Mucosa of stomach (tissue), 1 donor: Measurements from ENCODE around the gene NR2F1-AS1.
"Not testable (repeated sequence)": the region's sequence is repeated elsewhere in the genome, so short reads cannot be mapped to it uniquely, and the experiment has no call there.

Experiments
- H3K27me3 ChIP-seq: one replicate; pipeline ENCODE4 v1.7.0; 2013; ENCODE audit warnings: mild to moderate bottlenecking, low read length; ENCODE audit not compliant: control insufficient read depth, insufficient read depth
- H3K36me3 ChIP-seq: one replicate; pipeline ENCODE4 v1.7.0; 2013; ENCODE audit warnings: low read length; ENCODE audit not compliant: control insufficient read depth, insufficient read depth
- H3K4me1 ChIP-seq: one replicate; pipeline ENCODE4 v1.7.0; 2013; ENCODE audit warnings: mild to moderate bottlenecking, low read length; ENCODE audit not compliant: control insufficient read depth, insufficient read depth
- H3K4me3 ChIP-seq: one replicate; pipeline ENCODE4 v1.7.0; 2013; ENCODE audit warnings: low read length
- H3K9ac ChIP-seq: one replicate; pipeline ENCODE4 v1.7.0; 2013; ENCODE audit warnings: mild to moderate bottlenecking, low read length, moderate library complexity
- H3K9me3 ChIP-seq: one replicate; pipeline ENCODE4 v1.7.0; 2013; ENCODE audit warnings: mild to moderate bottlenecking, low read length, moderate library complexity; ENCODE audit not compliant: control insufficient read depth
- donor health status: Pancreatic carcinoma.

The NR2F1-AS1 gene

DNA sequence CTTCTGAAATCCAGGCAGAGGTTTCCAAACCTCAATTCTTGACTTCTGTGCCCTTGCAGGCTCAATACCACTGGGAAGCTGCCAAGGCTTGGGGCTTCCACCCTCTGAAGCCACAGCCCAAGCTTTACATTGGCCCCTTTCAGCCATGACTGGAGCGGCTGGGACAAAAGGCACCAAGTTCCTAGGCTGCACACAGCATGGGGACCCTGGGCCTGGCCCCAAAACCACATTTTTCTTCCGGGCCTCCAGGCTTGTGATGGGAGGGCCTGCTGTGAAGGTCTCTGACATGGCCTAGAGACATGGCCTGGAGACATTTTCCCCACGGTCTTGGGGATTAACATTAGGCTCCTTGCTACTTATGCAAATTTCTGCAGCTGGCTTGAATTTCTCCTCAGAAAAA lies 75.5 kb downstream of the NR2F1-AS1 start:
- H3K4me3 ChIP-seq, H3K27me3 ChIP-seq, H3K36me3 ChIP-seq, H3K9ac ChIP-seq, H3K4me1 ChIP-seq, H3K9me3 ChIP-seq: not testable (repeated sequence)

DNA sequence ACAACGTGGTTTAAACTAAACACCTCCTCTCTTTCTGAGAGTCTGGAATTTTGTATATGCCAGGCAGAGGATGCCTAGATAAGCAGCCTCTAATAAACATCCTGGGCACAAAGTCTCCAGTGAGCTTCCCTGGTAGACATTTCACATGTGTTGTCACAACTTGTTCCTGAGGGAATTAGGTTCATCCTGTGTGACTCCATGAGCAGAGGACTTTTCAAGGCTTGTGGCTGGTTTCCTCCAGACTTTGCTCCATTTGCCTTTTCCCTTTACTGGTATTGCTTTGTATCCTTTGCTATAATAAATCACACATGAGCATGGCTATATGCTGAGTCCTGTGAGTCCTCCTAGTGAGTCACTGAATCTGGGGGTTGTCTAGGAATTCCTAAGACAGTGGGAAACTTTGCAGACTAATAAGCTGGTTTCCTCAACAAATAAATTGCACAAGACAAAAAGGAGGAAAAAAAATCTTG lies 77.4 kb downstream of the NR2F1-AS1 start:
- Histone ChIP-seq H3K27me3 (no peaks in the 10 kb centered on the region), H3K9ac (no peak overlapping the region), H3K4me1 (no peaks in the 10 kb centered on the region), H3K36me3 (no peaks in the 10 kb centered on the region), H3K4me3 (no peak overlapping the region), H3K9me3 (no peaks in the 10 kb centered on the region)

DNA sequence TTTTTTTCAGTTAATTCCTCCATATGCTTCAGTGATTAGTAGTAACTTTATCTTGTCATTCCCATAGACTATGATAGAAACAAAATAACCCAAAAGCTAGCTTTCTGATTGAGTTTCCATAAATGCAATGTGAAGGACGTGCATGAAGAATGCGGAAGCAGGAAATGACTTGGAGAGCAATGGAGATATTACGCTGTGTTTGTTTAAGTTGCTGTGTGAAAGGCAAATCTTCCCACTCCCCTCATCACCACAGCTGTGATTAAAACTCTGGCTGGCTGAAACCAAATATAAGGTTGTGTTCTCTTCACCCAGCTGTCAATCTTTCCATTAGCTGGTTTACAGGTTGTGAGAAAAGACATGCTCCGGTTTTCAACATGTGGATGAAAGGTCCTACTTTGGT lies 83.9 kb downstream of the NR2F1-AS1 start:
- Histone ChIP-seq H3K9ac (no peak overlapping the region), H3K4me3 (no peak overlapping the region), H3K4me1 (no peaks in the 10 kb centered on the region), H3K9me3 (no peaks in the 10 kb centered on the region), H3K36me3 (no peaks in the 10 kb centered on the region), H3K27me3 (no peaks in the 10 kb centered on the region)

DNA sequence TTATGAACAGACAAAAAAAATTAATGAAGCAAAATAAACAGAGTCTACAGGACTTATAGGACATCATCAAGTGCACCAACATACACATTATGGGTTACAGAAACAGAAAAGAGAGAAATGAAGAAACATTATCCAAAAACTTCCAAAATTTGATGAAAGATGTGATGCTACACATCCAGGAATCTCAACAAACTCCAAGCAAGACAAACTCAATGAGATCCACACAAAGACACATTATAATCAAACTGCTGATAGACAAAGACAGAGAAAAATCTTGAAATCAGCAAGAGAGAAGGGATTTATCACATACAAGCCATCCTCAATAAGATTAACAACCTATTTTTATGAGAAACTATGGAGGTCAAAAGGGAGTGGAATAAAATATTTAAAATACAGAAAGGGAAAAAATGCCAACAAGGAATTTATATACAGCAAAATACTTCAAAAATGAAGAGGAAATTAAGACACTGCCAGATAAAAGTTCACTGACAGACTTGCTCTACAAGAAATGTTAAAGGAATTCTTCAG lies 101.0 kb downstream of the NR2F1-AS1 start:
- Histone ChIP-seq H3K9me3 (no peaks in the 10 kb centered on the region), H3K9ac (no peak overlapping the region), H3K4me1 (no peaks in the 10 kb centered on the region), H3K27me3 (no peaks in the 10 kb centered on the region), H3K4me3 (no peak overlapping the region), H3K36me3 (no peaks in the 10 kb centered on the region)

DNA sequence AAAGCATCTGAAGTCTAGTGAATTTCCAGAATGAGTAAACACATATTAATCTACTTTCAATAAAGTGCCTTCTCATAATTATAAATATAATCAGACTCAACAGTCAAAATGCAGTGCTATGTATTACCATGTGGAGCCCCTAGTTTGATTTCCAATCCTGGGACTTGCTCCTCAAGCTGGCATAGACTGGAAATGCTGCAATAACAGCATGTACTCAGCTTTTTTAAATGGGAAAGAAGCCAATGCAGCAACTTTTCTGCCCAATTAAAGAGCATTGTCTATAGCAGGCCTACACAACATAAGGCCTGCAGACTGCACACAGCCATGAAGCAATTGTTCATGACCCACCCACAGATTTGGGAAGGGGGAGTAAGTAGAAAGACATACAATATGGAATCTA lies 103.2 kb downstream of the NR2F1-AS1 start:
- no peak overlapping the region for H3K4me3 ChIP-seq

DNA sequence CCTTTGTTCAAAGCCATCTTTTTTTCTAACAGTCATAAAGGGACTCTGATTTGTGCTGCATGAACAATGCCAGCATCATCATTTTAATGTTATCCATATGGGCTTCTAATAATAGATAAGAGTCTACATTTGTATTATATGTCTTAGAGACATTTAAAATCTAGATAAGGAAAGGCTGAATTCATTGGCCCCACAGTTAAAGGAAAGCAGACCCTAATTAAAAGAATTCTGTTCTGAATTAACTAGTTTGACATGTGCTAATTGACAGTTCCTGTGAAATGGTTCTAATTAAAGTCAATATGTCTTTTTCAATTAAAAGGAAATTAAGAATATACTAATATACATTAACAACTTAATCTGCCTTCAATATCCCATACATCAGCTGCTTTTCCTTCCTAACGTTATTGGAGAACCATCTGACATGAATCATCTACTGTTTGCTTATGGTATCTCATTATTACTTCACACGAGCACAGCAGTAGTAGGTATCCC lies 104.7 kb downstream of the NR2F1-AS1 start:
- no peak overlapping the region for H3K4me3 ChIP-seq
- H3K9me3 ChIP-seq = no peaks in the 10 kb centered on the region
- no peaks in the 10 kb centered on the region for H3K36me3 ChIP-seq
- H3K4me1 ChIP-seq = no peaks in the 10 kb centered on the region
- no peak overlapping the region for H3K9ac ChIP-seq
- H3K27me3 ChIP-seq = no peaks in the 10 kb centered on the region

More for the DNA sequence above, 103.2 kb downstream of the NR2F1-AS1 start:
- Histone ChIP-seq H3K9me3 (no peaks in the 10 kb centered on the region), H3K36me3 (no peaks in the 10 kb centered on the region), H3K4me1 (no peaks in the 10 kb centered on the region), H3K27me3 (no peaks in the 10 kb centered on the region), H3K9ac (no peak overlapping the region)

DNA sequence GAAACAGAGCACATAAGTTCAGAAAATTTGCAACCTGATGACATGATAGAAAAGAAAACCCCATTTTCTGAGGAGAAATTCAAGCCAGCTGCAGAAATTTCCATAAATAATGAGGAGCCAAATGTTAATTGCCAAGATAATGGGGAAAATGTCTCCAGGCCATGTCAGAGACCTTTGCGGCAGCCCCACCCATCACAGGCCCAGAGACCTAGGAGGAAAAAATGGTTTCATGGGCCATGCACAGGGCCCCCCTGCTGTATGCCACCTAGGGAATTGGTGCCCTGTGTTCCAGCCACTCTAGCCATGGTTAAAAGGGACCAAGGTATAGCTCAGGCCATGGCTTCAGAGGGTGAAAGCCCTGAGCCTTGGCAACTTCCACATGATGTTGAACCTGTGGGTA lies 118.1 kb downstream of the NR2F1-AS1 start:
- H3K9ac ChIP-seq = no peak overlapping the region
- no peaks in the 10 kb centered on the region for H3K27me3 ChIP-seq
- H3K4me3 ChIP-seq = no peak overlapping the region
- H3K4me1 ChIP-seq = no peaks in the 10 kb centered on the region
- no peaks in the 10 kb centered on the region for H3K9me3 ChIP-seq
- no peaks in the 10 kb centered on the region for H3K36me3 ChIP-seq

DNA sequence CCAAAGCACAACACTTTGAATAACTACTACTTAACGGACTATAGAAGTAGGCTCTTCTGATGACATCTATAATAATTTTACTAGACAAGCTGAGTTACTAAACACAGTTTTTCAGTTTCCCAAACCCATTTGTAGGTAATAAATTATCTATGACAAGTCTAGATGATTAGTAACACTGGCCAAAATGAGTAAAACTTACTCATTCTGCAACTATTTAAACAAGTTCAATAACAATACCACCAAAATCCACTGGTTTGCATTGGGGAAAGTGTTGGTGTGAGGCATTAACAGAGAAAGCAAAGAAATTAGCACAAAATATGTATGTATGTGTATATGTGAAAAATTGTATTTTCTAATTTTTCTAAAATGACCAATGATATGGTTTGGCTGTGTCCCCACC lies 119.3 kb downstream of the NR2F1-AS1 start:
- no peak overlapping the region for H3K9ac ChIP-seq
- no peaks in the 10 kb centered on the region for H3K4me1 ChIP-seq
- H3K4me3 ChIP-seq = no peak overlapping the region
- no peaks in the 10 kb centered on the region for H3K27me3 ChIP-seq
- no peaks in the 10 kb centered on the region for H3K36me3 ChIP-seq
- no peaks in the 10 kb centered on the region for H3K9me3 ChIP-seq

DNA sequence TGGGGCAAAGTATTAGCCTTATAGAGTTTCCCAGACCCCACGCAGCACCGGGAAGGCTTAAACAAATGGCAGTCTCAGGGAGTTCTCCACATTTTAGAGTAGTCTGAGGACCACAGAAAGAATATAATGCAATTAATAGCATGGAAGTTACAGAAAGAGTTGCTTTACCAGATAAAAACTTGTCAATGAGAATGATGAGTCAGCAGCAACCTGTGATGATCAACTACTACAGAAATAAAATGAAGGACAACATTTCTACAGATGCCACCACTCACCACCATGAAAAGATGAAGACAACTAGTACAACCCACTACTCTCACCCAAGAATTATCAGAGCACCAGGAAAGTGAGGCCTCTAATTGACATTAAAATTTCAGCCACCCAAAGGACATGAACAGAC lies 120.7 kb downstream of the NR2F1-AS1 start:
- H3K27me3 ChIP-seq = no peaks in the 10 kb centered on the region
- H3K36me3 ChIP-seq = no peaks in the 10 kb centered on the region
- no peak overlapping the region for H3K9ac ChIP-seq
- no peaks in the 10 kb centered on the region for H3K4me1 ChIP-seq
- no peaks in the 10 kb centered on the region for H3K9me3 ChIP-seq
- no peak overlapping the region for H3K4me3 ChIP-seq

DNA sequence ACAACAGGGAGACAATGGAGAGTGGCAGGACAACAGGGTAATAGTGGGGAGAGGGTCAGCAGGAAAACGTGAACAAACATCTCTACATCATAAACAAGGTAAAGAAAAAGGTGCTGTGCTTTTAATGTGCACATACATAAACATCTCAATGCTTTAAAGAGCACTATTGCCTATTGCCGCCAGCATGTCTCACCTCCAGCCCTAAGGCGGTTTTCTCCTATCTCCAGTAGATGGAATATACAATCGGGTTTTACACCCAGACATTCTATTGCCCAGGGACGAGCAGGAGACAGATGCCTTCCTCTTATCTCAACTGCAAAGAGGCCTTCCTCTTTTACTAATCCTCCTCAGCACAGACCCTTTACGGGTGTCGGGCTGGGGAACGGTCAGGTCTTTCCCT lies 124.2 kb downstream of the NR2F1-AS1 start:
- H3K27me3 ChIP-seq, H3K4me1 ChIP-seq, H3K4me3 ChIP-seq, H3K9me3 ChIP-seq, H3K9ac ChIP-seq, H3K36me3 ChIP-seq: not testable (repeated sequence)

DNA sequence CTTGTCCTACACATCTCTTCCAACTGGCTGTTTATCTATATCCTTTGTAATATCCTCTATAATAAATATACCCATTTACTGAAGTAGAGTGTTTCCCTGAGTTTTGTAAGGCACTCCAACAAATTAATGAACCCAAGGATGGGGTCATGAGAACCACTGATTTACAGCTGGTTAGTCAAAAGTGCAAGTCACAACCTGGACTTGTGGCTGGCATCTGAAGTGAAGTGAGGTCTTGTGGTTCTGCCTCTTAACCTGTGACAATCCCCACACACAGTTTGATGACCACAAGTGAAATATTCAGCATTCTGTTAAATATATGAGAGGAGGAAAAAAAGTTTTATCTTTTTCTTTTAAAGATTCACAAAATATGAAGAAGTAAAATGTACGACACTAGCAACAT lies 126.1 kb downstream of the NR2F1-AS1 start:
- Histone ChIP-seq H3K27me3 (no peaks in the 10 kb centered on the region), H3K9ac (no peak overlapping the region), H3K4me1 (no peaks in the 10 kb centered on the region), H3K4me3 (no peak overlapping the region), H3K36me3 (no peaks in the 10 kb centered on the region), H3K9me3 (no peaks in the 10 kb centered on the region)

DNA sequence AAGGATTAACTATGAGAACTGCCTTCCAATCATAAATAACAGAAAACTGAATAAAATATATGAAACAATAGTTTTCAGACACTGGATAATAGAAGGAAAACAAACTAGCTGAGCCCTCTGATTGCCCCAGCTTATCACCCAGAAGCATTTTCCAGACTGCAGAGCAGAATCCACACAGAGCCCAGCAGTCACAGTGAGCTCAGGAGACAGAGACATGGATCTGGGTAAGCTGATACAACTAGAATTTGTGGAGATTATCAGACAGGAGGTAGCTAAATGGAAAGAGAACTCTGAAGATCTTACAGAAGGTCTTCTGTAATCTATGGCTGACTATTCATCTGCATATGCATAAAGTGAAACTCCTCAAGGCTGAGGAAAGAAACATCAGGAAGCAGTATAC lies 128.8 kb downstream of the NR2F1-AS1 start:
- H3K9me3 ChIP-seq = no peaks in the 10 kb centered on the region
- no peak overlapping the region for H3K9ac ChIP-seq
- H3K36me3 ChIP-seq = no peaks in the 10 kb centered on the region
- no peak overlapping the region for H3K4me3 ChIP-seq
- no peaks in the 10 kb centered on the region for H3K4me1 ChIP-seq
- H3K27me3 ChIP-seq = no peaks in the 10 kb centered on the region

DNA sequence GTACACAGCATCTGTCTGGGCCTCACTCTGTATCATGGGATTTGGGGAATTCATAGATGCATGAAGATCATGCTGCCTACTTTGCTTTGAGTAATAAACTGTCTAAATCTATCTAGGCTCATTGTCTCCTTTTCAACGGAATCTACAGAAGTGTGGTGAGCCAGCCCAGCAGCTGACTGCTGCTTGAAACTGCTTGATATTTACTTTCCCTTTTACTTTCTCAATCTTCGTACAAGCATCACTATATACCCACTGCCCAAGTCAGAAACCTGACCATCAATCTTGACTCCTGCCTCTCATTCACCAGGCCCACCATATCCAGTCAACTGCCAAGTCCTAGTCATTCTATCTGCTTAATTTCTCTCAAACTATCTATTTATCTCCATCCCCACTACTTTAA lies 142.9 kb downstream of the NR2F1-AS1 start:
- Histone ChIP-seq H3K9ac (no peak overlapping the region), H3K27me3 (no peaks in the 10 kb centered on the region), H3K9me3 (no peaks in the 10 kb centered on the region), H3K4me1 (no peaks in the 10 kb centered on the region), H3K4me3 (no peak overlapping the region), H3K36me3 (no peaks in the 10 kb centered on the region)
